Measurements from ENCODE around the gene C1QTNF12.

Gene C1QTNF12

DNA sequence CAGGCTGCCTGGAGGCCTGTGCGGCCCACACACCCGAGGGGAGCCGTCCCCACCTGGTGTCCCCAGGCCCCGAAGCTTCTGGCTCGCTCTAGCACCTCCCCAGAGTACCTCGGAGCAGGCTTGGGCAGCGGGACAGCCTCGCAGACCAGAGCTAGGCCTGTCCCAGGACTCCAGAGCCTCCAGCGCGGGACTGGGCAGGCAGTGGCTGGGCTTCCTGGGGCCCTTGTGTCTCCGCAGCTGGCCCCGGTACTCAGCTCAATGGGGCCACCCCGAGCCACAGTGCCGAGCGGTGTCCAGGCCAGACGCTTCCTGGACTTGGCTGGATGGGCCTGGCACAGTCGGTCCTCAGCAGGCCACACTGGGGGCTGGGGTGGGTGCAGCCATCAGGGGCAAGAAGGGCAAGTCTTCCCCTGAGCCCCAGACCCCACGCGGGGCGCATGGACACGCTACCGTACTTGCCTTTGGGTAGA is 38.6 kb upstream of the C1QTNF12 start:
- peaks cover 13% of the 10 kb centered on the region for H3K36me3 Mint-ChIP-seq
- DNase-seq (ENCODE audit: low spot score in 2 of 2): no peak
- no peaks in the 10 kb centered on the region for H3K9me3 Mint-ChIP-seq
- H3K4me3 Mint-ChIP-seq: no peak overlapping the region
- peaks cover 19% of the 10 kb centered on the region for H3K4me1 Mint-ChIP-seq
- H3K27ac Mint-ChIP-seq: no peak overlapping the region
- no peak for ATAC-seq

DNA sequence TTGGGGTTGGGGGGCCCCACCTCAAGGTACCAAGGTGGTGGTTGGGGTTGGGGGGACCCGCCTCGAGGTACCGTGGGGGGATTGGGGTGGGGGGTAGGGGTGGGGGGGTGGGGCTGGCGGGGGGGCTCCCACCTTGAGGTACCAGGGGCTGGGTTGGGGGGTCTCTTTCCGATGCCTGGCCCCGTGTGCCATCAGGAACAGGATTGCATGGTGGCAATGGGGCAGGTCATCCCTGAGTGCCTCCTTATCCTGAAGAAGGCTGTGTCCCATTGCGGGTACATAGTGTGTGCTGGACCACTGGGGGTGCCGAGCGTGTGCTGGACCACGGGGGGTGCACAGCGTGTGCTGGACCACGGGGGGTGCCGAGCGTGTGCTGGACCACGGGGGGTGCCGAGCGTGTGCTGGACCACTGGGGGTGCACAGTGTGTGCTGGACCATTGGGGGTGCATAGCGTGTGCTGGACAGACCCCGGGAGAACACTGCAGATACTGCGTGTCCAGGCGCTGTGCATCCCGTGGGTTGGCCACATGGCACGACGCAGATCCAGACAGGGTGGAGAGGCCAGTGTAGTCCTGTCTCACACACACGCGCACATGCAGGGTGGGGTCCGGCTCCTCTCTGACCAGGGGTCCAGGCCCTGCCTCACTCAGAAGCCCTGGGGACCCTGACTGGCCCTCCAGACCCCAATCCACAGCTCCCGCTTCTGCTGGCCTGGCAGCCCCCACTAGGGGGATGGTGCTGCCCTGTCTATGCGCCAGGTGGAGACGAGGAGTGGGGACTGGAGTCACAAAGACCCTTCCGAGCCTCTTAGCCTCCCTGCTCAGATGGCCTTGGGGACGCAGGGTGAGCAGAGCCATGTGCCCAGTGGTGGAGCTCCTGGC is 37.9 kb upstream of the C1QTNF12 start:
- no peaks in the 10 kb centered on the region for H3K9me3 Mint-ChIP-seq
- ATAC-seq: no peak
- peaks cover 17% of the 10 kb centered on the region for H3K4me1 Mint-ChIP-seq

DNA sequence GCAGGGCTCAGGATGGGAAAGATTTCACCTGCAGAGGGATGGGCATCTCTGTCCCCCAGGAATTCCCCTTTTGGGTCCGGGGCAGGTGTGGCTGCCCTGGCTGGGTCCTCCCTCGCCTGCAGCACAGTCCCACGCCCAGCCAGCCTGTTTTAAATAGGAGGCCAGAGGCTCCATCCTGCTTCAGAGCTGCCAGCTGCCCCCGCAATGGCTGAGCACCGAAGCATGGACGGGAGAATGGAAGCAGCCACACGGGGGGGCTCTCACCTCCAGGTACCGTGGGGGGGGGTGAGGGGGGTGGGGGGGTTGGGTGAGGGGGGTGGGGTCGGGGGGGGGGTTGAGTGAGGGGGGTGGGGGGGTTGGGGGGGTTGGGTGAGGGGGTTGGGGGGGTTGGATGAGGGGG is 37.3 kb upstream of the C1QTNF12 start:
- no peak for DNase-seq (ENCODE audit: low spot score in 2 of 2)
- no peak overlapping the region for H3K4me3 Mint-ChIP-seq

More for the DNA sequence above, 37.9 kb upstream of the C1QTNF12 start:
- Mint-ChIP-seq H3K27ac (no peak overlapping the region), H3K4me3 (no peak overlapping the region), H3K36me3 (peaks cover 11% of the 10 kb centered on the region)
- DNase-seq (ENCODE audit: low spot score in 2 of 2): no peak

DNA sequence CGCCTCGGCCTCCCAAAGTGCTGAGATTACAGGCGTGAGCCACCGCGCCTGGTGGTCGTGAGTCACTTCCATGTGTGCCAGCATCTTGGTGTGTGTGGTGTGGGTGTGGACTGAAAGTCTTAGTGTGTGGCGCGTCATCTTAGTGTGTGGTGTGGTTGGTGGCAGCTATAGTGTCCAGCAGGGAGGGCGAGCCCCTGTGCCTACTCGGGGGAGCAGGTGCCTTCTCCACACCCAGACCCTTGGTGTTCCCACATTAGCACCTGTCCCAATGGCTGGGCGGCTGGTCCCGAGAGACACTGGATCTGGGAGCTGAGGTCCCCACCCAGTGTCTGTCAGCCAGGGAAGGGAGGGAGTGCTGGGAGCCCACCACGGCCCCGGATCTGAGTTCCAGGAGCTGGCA is 36.5 kb upstream of the C1QTNF12 start:
- DNase-seq (ENCODE audit: low spot score in 2 of 2) (no peak), ATAC-seq (peak; percentile 80)
- Mint-ChIP-seq H3K27ac (peak overlapping the region; percentile 37), H3K4me3 (no peak overlapping the region), H3K4me1 (peaks cover 17% of the 10 kb centered on the region), H3K36me3 (peaks cover 11% of the 10 kb centered on the region), H3K9me3 (no peaks in the 10 kb centered on the region)

More for the DNA sequence above, 37.3 kb upstream of the C1QTNF12 start:
- H3K9me3 Mint-ChIP-seq: no peaks in the 10 kb centered on the region
- H3K36me3 Mint-ChIP-seq: peaks cover 11% of the 10 kb centered on the region
- no peak for ATAC-seq
- H3K4me1 Mint-ChIP-seq: peaks cover 17% of the 10 kb centered on the region
- H3K27ac Mint-ChIP-seq: no peak overlapping the region

DNA sequence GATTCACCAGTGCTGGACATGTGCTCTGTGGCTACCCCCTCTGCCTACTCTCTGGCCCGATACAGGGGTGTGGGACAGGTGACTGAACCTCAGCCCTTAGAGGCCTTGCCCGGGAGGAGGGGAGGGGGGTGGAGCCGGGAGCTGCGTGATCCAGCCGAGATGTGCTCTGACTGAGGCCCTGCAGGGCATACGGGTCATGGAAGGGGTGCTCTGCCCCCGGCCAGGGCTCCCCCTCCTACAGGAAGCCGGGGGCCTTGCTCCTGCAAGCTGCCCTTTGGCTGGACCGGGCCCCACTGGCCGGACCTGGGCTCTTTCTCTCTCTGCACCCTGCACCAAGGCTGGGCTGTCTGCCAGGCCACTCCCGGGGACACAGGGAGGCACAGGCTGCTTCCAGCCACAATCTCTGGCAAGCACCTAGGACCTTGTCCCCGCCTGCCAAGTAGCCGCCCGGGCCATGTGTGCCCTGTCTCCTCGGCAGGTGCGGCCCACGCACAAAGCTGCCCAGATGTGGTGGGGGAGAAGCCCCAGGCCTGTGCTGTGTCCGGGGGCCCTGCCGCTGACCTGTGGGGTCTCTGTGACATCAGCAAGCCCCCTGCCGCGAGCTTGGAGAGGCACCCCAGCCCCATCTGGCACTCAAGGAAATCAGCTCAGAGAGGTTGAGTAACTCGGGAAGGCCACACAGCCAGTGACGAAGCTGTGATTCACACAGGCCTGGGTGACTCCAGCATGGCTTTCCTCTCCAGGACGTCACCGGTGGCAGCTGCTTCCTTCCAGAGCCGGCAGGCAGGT is 35.2 kb upstream of the C1QTNF12 start:
- Mint-ChIP-seq H3K9me3 (no peaks in the 10 kb centered on the region), H3K4me1 (peaks cover 17% of the 10 kb centered on the region), H3K27ac (no peak overlapping the region), H3K4me3 (no peak overlapping the region), H3K36me3 (peaks cover 11% of the 10 kb centered on the region)
- DNase-seq (ENCODE audit: low spot score in 2 of 2): no peak
- ATAC-seq: peak; percentile 65

DNA sequence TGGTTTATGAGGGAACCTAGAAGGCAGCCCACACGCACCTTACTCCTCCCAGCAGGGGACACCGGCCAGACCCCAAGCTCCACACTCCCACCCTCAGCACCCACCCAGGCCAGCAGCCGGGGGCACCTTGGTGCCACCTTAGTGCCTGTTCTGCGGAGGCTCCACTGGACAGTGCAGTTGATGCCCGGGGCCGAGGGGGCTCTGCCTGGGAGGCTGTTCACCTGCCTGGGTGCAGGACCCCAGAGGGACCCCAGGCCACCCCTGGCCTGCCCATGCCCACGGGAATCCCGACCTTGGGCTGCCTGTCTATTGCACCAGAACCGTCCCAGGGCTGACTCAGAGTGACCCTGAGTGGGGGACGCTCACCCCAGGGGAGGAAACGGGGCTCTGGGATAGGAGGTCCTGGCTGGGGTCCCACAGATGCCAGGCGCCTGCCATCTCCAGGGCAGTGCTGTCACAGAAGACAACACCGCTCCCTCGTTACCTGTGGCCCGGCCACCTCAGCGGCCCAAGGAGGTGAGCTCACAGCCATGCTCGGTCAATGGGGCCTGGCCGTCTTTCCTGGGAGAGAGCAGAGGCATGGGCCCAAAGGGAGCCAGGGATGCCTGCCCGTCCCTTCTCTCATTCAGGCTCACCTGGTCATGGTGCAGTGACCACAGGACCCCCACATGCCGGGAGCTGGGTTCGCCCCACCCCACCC is 34.4 kb upstream of the C1QTNF12 start:
- DNase-seq (ENCODE audit: low spot score in 2 of 2) (no peak), ATAC-seq (no peak)
- no peaks in the 10 kb centered on the region for H3K9me3 Mint-ChIP-seq
- H3K4me3 Mint-ChIP-seq: no peak overlapping the region
- H3K27ac Mint-ChIP-seq: no peak overlapping the region
- H3K36me3 Mint-ChIP-seq: peaks cover 11% of the 10 kb centered on the region
- H3K4me1 Mint-ChIP-seq: peaks cover 17% of the 10 kb centered on the region

DNA sequence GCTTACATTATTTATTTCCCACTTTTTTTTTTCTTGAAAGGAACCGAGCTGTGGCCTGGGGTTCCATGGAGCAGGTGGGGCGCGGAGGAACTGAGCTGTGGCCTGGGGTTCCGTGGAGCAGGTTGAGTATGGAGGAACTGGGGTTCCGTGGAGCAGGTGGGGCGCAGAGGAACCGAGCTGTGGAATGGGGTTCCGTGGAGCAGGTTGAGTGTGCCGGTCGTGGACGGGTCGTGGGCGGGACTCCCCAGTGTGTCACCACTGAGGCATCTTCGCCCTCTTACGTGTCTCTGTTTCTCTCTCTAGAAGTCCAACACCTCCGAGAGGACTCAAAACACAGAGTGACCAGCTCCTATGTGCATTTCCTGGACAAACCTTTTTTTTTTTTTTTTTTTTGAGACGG is 32.5 kb upstream of the C1QTNF12 start:
- Mint-ChIP-seq H3K4me3 (no peak overlapping the region), H3K4me1 (peaks cover 17% of the 10 kb centered on the region)

DNA sequence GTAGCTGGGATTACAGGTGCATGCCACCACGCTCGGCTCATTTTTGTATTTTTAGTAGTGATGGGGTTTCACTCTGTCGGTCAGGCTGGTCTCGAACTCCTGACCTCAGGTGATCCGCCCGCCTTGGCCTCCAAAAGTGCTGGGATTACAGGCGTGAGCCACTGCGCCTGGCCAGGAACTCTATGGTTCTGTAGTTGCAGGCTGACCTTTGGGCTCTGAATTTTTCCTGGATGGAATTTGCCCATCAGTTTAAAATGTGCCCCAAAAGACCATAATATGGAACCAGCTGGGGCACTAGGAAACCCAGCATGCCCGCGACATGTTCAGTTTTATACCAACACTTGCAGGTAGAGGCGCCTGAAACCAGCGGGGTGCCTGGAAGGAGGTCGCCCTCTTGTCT is 32.1 kb upstream of the C1QTNF12 start:
- Mint-ChIP-seq H3K4me1 (peaks cover 15% of the 10 kb centered on the region), H3K4me3 (no peak overlapping the region), H3K36me3 (peaks cover 11% of the 10 kb centered on the region), H3K9me3 (no peaks in the 10 kb centered on the region), H3K27ac (no peak overlapping the region)
- DNase-seq (ENCODE audit: low spot score in 2 of 2) (no peak), ATAC-seq (no peak)

More for the DNA sequence above, 32.5 kb upstream of the C1QTNF12 start:
- H3K36me3 Mint-ChIP-seq: peaks cover 11% of the 10 kb centered on the region
- H3K27ac Mint-ChIP-seq: no peak overlapping the region
- DNase-seq (ENCODE audit: low spot score in 2 of 2) (no peak), ATAC-seq (no peak)
- no peaks in the 10 kb centered on the region for H3K9me3 Mint-ChIP-seq

DNA sequence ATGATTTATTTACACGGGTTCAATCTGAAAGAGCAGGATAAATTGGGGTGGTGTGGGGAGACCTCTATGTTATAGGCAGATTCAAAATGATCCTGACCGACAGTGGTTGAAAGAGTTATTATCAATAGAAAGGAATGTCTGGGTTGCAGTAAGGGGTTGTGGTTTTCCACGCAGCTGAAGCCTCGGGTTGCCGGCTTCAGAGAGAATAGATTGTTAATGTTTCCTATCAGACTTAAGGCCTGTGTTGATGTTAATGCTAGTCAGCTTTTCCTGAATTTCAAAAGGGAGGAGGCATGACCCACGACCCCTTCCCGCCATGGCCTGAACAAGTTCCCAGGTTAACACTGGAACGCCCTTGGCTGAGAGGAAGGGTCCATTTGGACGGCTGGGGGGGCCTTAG is 29.3 kb upstream of the C1QTNF12 start:
- DNase-seq (ENCODE audit: low spot score in 2 of 2): no peak

DNA sequence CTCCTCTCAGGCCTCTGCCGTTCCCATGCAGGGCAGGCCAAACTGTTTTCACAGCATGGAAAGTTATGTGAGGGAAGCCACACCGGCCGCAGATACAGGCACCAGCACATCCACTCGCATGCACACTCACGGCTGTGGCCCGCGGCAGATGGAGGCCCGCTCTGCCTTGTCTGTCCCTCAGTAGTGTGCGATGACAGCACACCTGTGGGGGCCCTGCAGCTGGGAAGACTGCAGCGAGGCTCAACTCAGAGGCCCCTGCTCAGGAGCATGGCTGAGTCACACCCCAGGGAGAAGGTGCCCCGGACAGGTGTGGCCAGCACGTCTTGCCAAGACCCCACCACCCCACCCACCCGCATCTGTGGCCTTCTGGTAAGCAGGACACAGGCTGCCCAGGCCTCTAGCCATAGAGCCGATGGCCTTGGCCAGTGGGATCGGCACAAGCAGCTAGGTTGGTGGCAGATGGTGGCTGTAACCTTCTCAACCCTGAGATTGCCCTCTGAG is 28.5 kb upstream of the C1QTNF12 start:
- H3K27ac Mint-ChIP-seq: peak overlapping the region; percentile 34
- H3K9me3 Mint-ChIP-seq: no peaks in the 10 kb centered on the region
- DNase-seq (ENCODE audit: low spot score in 2 of 2): no peak
- no peak for ATAC-seq
- peaks cover 32% of the 10 kb centered on the region for H3K36me3 Mint-ChIP-seq
- H3K4me1 Mint-ChIP-seq: peaks cover 29% of the 10 kb centered on the region
- peak overlapping the region; percentile 81 for H3K4me3 Mint-ChIP-seq

More for the DNA sequence above, 29.3 kb upstream of the C1QTNF12 start:
- ATAC-seq: no peak
- Mint-ChIP-seq H3K36me3 (peaks cover 23% of the 10 kb centered on the region), H3K4me1 (peaks cover 21% of the 10 kb centered on the region), H3K4me3 (no peak overlapping the region), H3K9me3 (no peaks in the 10 kb centered on the region), H3K27ac (no peak overlapping the region)

DNA sequence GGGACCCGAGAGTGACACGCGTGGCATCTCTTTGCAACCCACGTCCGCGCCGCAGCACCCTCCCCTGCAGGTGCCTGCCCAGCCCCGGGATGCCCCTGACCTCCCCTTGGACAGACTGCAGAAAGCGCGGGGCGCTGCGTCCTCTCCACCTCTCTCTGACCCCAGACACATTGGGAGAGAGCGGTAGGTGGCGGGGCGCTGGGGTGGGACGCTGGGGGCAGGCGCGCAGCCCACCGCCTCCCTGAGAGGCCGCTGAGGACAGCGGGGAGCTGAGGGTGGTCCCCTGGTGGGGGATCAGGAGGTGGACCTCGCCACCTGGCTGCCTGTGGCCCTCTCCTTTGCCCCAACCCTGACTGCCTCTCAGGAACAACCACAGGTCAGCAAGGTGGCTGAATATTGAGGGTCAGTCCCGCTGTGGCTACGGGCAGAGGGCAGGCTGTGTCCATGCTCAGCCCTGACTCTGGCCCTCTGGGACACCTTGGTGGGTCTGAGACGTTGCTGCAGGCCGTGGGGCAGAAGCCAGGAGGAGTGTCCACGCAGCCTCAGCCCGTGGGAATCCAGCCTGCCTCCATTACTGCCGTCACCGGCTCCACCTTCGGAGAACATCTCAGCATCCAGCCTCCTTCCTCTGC is 27.9 kb upstream of the C1QTNF12 start:
- H3K4me1 Mint-ChIP-seq: peaks cover 33% of the 10 kb centered on the region
- H3K9me3 Mint-ChIP-seq: no peaks in the 10 kb centered on the region
- H3K4me3 Mint-ChIP-seq: peak overlapping the region; percentile 81
- DNase-seq (ENCODE audit: low spot score in 2 of 2) (no peak), ATAC-seq (no peak)
- peak overlapping the region; percentile 34 for H3K27ac Mint-ChIP-seq
- peaks cover 37% of the 10 kb centered on the region for H3K36me3 Mint-ChIP-seq

DNA sequence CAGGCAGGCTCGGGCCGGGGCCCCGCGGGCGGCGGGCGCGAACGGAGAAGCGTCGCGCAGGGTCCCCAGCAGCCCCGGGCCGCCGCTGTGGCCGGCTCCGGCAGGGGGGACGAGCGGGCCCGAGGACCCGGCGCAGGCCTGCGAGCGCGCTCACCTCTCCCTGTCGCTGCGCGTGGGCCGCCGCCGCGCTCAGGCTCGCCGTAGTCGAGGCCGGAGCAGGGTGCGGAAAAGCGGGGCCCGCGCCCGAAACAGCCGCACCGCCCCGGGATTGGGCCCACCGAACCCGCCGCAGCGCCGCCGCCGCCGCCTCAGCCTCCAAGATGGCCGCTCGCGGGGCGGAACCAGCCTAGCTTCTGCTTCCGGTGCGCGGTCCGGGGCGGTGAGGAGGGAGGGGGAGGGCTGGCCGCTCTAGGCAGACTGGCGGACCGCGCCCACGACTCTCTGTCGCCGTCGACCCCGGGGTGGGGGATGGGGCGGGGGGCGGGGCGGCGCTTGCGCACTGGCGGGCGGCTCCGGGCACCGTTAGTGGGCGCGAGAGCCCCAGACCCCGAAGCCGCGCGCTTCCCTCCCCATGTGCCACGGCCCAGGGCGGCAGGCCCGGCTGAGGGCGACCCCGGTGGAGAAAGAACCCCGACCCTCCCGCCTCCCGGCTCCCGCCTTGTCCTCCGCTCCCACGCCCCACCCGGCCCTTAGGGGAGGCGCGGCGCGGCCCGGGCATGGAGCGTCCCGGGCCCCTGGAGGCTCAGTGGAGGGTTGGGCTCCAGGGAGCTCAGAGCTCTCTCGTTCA is 27.2 kb upstream of the C1QTNF12 start, which contains the start of gene UBE2J2:
Gene UBE2J2, minus strand, starts transcription at position 343 of the 787 bp plus-strand sequence. CDS start 5,862 bp downstream, outside the sequence.
- DNase-seq (ENCODE audit: low spot score in 2 of 2) (peak; percentile 85 to 95), ATAC-seq (peak; percentile 96)
- Mint-ChIP-seq H3K4me3 (peak within 1 kb of the TSS; percentile 81), H3K4me1 (peaks cover 33% of the 10 kb centered on the region), H3K36me3 (peaks cover 39% of the 10 kb centered on the region), H3K27ac (peak within 1 kb of the TSS; percentile 75), H3K9me3 (no peaks in the 10 kb centered on the region)

DNA sequence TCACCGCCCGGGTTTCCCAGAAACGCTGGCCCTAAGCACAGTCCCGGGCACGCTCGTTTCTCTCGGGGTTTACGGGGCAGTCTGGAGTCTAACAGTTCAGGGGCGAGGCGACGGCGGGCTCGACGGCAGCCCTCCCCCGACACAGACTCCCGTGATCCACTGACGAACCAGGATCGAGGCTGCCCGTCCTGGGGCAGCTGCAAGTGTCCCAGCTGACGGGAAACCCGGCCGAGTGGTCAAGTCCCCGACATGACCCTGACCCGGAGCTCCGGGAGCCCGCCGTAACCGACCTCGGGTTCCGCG is 26.6 kb upstream of the C1QTNF12 start:
- Mint-ChIP-seq H3K4me1 (peaks cover 33% of the 10 kb centered on the region), H3K9me3 (no peaks in the 10 kb centered on the region), H3K36me3 (peaks cover 45% of the 10 kb centered on the region), H3K4me3 (peak overlapping the region; percentile 81), H3K27ac (peak overlapping the region; percentile 75)
- ATAC-seq (peak; percentile 1), DNase-seq (ENCODE audit: low spot score in 2 of 2) (no peak)
